Panc1 (cell line): ENCODE measurements around the gene SMARCA2. TPM values are rescaled to one million over a fixed set of nuclear protein-coding genes. Genes with fewer than 3 reads are reported as not detected.

Experiments used
- ATAC-seq: fragments of 200-7000 bp; cut with Tn5 transposase; 2 replicates; pipeline ENCODE4 v1.9.1; 2020; ENCODE audit warnings: mild to moderate bottlenecking, moderate library complexity
- BruUV-seq: library from RNA; stranded (reverse); fragments of 400-500 nt; replicated peaks from 2 replicates; lab custom pipeline; 2021; lab: Mats Ljungman, UMichigan
- CTCF ChIA-PET: fragments of 300-600 bp; sonication (Branson Sonifier 250); formaldehyde crosslinking; loops from one replicate; lab custom pipeline; 2022; ENCODE audit warnings: antibody characterized with exemption; lab: Charles Lee
- POLR2A ChIA-PET: fragments of 300-600 bp; sonication (Branson Sonifier 250); formaldehyde crosslinking; loops from one replicate; lab custom pipeline; 2022; ENCODE audit warnings: antibody characterized with exemption; lab: Charles Lee
- DNase-seq: peaks from one replicate; pipeline ENCODE4 v3.0.0-alpha.2; 2010; ENCODE audit warnings: low read depth, low spot score
- H3K27ac ChIP-seq: 2 replicates; pipeline ENCODE4 v1.5.1; 2011; ENCODE audit warnings: mild to moderate bottlenecking, low read length, inconsistent platforms
- H3K27me3 ChIP-seq: fragments of 200-500 bp; sonication (Bioruptor generic); 2 replicates; pipeline ENCODE4 v1.6.0; 2014; ENCODE audit warnings: low read length, inconsistent platforms; ENCODE audit not compliant: control insufficient read depth, insufficient read depth
- H3K36me3 ChIP-seq: fragments of 200-500 bp; sonication (Bioruptor generic); 2 replicates; pipeline ENCODE4 v1.5.1; 2014; ENCODE audit warnings: inconsistent platforms, mild to moderate bottlenecking, low read length, moderate library complexity; ENCODE audit not compliant: control insufficient read depth, insufficient read depth
- H3K4me1 ChIP-seq: 2 replicates; pipeline ENCODE4 v1.5.1; 2011; ENCODE audit warnings: inconsistent platforms, mild to moderate bottlenecking, low read length, moderate library complexity; ENCODE audit not compliant: control insufficient read depth, insufficient read depth
- H3K4me3 ChIP-seq, 2 experiments: 2 replicates each; pipeline ENCODE4 v1.5.1; 2011 to 2012; ENCODE audit warnings: low read depth in 2 of 2, low read length in 2 of 2, mild to moderate bottlenecking in 2 of 2, inconsistent platforms in 1 of 2, moderate library complexity in 1 of 2
- H3K9me3 ChIP-seq: fragments of 200-500 bp; sonication (Bioruptor generic); 2 replicates; pipeline ENCODE4 v1.5.1; 2014; ENCODE audit warnings: low read depth, mild to moderate bottlenecking, inconsistent platforms, low read length, moderate library complexity; ENCODE audit not compliant: control insufficient read depth, insufficient read depth
- POLR2AphosphoS5 ChIP-seq: IDR thresholded peaks from 2 replicates; pipeline ENCODE4 v1.6.1; 2012; ENCODE audit warnings: mild to moderate bottlenecking, low read depth, low read length, moderate library complexity
- SIN3A ChIP-seq: IDR thresholded peaks from 2 replicates; pipeline ENCODE4 v1.6.1; 2012; ENCODE audit warnings: low read depth, mild to moderate bottlenecking, low read length, moderate library complexity, borderline replicate concordance; ENCODE audit not compliant: insufficient read depth
- TCF7L2 ChIP-seq: IDR thresholded peaks from 2 replicates; pipeline ENCODE4 v1.6.1; 2011; ENCODE audit warnings: mild to moderate bottlenecking, low read depth, low read length, inconsistent platforms
- in situ Hi-C: cut with HindIII; loops from 2 replicates; pipeline ENCODE4 v1.10.0; 2016; ENCODE audit warnings: low sequenced_read_pairs, low pct_unique_long_range_greater_than_20kb
- intact Hi-C: fragments of 100-400 bp; cut with micrococcal nuclease; formaldehyde crosslinking; loops from one replicate; pipeline ENCODE4 v1.10.0; 2022; ENCODE audit not compliant: unreplicated experiment
- total RNA-seq: library from RNA; stranded (reverse); gene quantifications from one replicate; pipeline ENCODE4 v1.2.1, GENCODE V29; 2021; ENCODE audit not compliant: unreplicated experiment
- TF ChIP-seq, protein P1 (sequence below), 2 experiments: IDR thresholded peaks; 2 replicates each; pipeline ENCODE4 v1.6.1; 2011 to 2012; ENCODE audit warnings: low read depth in 2 of 2, control low read depth in 1 of 2, low read length in 1 of 2, mild to moderate bottlenecking in 1 of 2, moderate library complexity in 1 of 2; ENCODE audit not compliant: insufficient read depth in 1 of 2
- TF ChIP-seq, protein P2 (sequence below): fragments of 450-650 bp; IDR thresholded peaks from 2 replicates; pipeline ENCODE4 v1.5.1; 2017; ENCODE audit warnings: mild to moderate bottlenecking

The SMARCA2 gene
- total RNA-seq, 1 experiment from 2014 or later, result 13.3 TPM

- Histone ChIP-seq H3K4me3 (no peak overlapping the region), H3K36me3 (no peaks in the 10 kb centered on the region), H3K27ac (no peak overlapping the region), H3K27me3 (no peaks in the 10 kb centered on the region), H3K4me1 (no peaks in the 10 kb centered on the region), H3K9me3 (no peaks in the 10 kb centered on the region)
- intact Hi-C loops (no loop called here), in situ Hi-C loops (no loop called here)
- no peak for DNase-seq
- ATAC-seq, result no peak
- no TSS peak for BruUV-seq
- no peak for TF ChIP-seq SIN3A
- TF ChIP-seq POLR2AphosphoS5, result no peak
- TF ChIP-seq, protein P1, sequence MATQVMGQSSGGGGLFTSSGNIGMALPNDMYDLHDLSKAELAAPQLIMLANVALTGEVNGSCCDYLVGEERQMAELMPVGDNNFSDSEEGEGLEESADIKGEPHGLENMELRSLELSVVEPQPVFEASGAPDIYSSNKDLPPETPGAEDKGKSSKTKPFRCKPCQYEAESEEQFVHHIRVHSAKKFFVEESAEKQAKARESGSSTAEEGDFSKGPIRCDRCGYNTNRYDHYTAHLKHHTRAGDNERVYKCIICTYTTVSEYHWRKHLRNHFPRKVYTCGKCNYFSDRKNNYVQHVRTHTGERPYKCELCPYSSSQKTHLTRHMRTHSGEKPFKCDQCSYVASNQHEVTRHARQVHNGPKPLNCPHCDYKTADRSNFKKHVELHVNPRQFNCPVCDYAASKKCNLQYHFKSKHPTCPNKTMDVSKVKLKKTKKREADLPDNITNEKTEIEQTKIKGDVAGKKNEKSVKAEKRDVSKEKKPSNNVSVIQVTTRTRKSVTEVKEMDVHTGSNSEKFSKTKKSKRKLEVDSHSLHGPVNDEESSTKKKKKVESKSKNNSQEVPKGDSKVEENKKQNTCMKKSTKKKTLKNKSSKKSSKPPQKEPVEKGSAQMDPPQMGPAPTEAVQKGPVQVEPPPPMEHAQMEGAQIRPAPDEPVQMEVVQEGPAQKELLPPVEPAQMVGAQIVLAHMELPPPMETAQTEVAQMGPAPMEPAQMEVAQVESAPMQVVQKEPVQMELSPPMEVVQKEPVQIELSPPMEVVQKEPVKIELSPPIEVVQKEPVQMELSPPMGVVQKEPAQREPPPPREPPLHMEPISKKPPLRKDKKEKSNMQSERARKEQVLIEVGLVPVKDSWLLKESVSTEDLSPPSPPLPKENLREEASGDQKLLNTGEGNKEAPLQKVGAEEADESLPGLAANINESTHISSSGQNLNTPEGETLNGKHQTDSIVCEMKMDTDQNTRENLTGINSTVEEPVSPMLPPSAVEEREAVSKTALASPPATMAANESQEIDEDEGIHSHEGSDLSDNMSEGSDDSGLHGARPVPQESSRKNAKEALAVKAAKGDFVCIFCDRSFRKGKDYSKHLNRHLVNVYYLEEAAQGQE (IDR thresholded peaks at IDR 0.05; ENCODE audit: insufficient read depth in 1 of 2, low read depth in 2 of 2, low read length in 1 of 2), result no peak
- ChIA-PET CTCF (no interaction called here), POLR2A (no interaction called here)
Measured at GRCh38 chr9:2177121-2177520, 162.0 kb downstream of the SMARCA2 start.

DNA sequence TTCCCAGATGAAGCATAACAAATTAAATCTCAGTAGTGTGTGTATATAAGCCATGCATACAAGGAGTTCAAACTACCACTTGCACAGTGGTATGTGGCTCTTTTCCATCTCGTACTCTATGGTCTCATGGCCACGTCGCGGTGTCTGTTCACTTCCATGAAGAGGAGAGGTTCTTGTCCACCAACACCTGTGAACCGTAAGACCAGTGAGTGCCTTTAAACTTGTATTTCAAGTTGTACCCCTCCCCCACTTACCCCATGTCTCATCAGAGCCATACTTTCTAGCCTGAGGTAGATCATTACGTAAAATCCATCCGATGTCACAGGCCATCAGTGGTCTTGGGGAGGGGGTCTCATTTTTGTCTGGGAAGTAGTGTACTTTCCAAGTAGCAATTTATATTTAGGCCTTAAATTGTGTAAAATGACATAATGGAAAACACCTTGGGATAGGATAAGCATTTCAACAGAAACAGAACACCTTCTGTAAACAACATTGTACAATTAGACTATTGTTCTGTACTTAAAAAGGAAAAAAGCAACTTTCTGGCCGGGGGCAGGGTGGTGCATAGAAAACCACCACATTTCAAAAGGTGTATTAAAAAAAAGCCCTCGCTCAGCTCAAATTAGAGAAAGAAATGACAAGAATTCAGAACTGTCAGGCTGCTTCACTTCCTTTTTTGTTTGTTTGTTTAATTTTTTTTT, 163.0 kb downstream of the SMARCA2 start:
- in situ Hi-C loops (no loop called here), intact Hi-C loops (no loop called here)
- H3K4me3 ChIP-seq, result no peak overlapping the region
- no peaks in the 10 kb centered on the region for H3K4me1 ChIP-seq
- no peak overlapping the region for H3K27ac ChIP-seq
- POLR2A ChIA-PET, result no interaction called here
- no peak for TF ChIP-seq POLR2AphosphoS5
- TF ChIP-seq, protein P2, sequence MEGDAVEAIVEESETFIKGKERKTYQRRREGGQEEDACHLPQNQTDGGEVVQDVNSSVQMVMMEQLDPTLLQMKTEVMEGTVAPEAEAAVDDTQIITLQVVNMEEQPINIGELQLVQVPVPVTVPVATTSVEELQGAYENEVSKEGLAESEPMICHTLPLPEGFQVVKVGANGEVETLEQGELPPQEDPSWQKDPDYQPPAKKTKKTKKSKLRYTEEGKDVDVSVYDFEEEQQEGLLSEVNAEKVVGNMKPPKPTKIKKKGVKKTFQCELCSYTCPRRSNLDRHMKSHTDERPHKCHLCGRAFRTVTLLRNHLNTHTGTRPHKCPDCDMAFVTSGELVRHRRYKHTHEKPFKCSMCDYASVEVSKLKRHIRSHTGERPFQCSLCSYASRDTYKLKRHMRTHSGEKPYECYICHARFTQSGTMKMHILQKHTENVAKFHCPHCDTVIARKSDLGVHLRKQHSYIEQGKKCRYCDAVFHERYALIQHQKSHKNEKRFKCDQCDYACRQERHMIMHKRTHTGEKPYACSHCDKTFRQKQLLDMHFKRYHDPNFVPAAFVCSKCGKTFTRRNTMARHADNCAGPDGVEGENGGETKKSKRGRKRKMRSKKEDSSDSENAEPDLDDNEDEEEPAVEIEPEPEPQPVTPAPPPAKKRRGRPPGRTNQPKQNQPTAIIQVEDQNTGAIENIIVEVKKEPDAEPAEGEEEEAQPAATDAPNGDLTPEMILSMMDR, result no peak
- TF ChIP-seq, protein P1 (IDR thresholded peaks at IDR 0.05; ENCODE audit: insufficient read depth in 1 of 2, low read depth in 2 of 2, low read length in 1 of 2), result no peak
- TF ChIP-seq TCF7L2, result no peak
- TF ChIP-seq SIN3A, result no peak
- no peak for DNase-seq
- BruUV-seq, result no TSS peak
- H3K27me3 ChIP-seq, result no peaks in the 10 kb centered on the region
- H3K36me3 ChIP-seq, result no peaks in the 10 kb centered on the region
- CTCF ChIA-PET, result no interaction called here
- ATAC-seq, result no peak
- H3K9me3 ChIP-seq, result no peaks in the 10 kb centered on the region
